K562 (cell line): ENCODE data around the gene MAP3K6. TPM values are rescaled to one million over a fixed set of nuclear protein-coding genes. Genes with fewer than 3 reads are reported as not detected.

Experiments
- ADNP ChIP-seq: fragments of 200-800 bp; sonication (Bioruptor generic); IDR thresholded peaks from 2 replicates; pipeline ENCODE4 v1.6.1; 2016; ENCODE audit warnings: missing genetic modification characterization, missing compliant biosample characterization
- BHLHE40 ChIP-seq: IDR thresholded peaks from 2 replicates; pipeline ENCODE4 v1.6.1; 2011; ENCODE audit warnings: low read length, improper control_type of control experiment
- JUND ChIP-seq, 2 experiments: IDR thresholded peaks; 2 replicates in 1 of 2; 3 replicates in 1 of 2; pipeline ENCODE4 v1.6.1; 2011; ENCODE audit warnings: borderline replicate concordance in 2 of 2, low read depth in 2 of 2, low read length in 2 of 2, improper control_type of control experiment in 1 of 2, missing biosample characterization in 1 of 2, missing genetic modification characterization in 1 of 2, missing genetic modification reagents in 1 of 2
- MBD2 ChIP-seq: sonication (generic); IDR thresholded peaks from 2 replicates; pipeline ENCODE4 v1.6.1; 2016; ENCODE audit warnings: low read depth, borderline replicate concordance
- POLR2AphosphoS5 ChIP-seq: IDR thresholded peaks from 2 replicates; pipeline ENCODE4 v1.6.1; 2011; ENCODE audit warnings: mild to moderate bottlenecking, low read depth, low read length, moderate library complexity; ENCODE audit not compliant: control insufficient read depth, insufficient read depth
- PURB ChIP-seq: sonication (generic); formaldehyde crosslinking; IDR thresholded peaks from 2 replicates; pipeline ENCODE4 v1.9.0; 2021; ENCODE audit warnings: low read depth, mild to moderate bottlenecking, missing genetic modification reagents
- STAG1 ChIP-seq: sonication (generic); formaldehyde crosslinking; IDR thresholded peaks from 2 replicates; pipeline ENCODE4 v1.5.0; 2020; ENCODE audit warnings: missing genetic modification reagents, borderline replicate concordance
- TGIF2 ChIP-seq: sonication (generic); formaldehyde crosslinking; IDR thresholded peaks from 2 replicates; pipeline ENCODE4 v1.8.1; 2022; ENCODE audit warnings: mild to moderate bottlenecking, missing genetic modification reagents, moderate library complexity
- ZKSCAN1 ChIP-seq: fragments of 150-350 bp; IDR thresholded peaks from 2 replicates; pipeline ENCODE4 v1.6.1; 2016; ENCODE audit warnings: low read depth, low read length
- ZNF124 ChIP-seq: sonication (generic); formaldehyde crosslinking; IDR thresholded peaks from 2 replicates; pipeline ENCODE4 v1.8.1; 2022; ENCODE audit warnings: missing genetic modification reagents
- ZNF224 ChIP-seq: sonication (generic); formaldehyde crosslinking; IDR thresholded peaks from 2 replicates; pipeline ENCODE4 v1.8.0; 2022; ENCODE audit warnings: mild to moderate bottlenecking, missing genetic modification reagents
- ZNF668 ChIP-seq: fragments of 250-450 bp; sonication (Bioruptor Pico); IDR thresholded peaks from 2 replicates; pipeline ENCODE4 v1.8.0; 2022; ENCODE audit warnings: mild to moderate bottlenecking, inconsistent platforms
- polyA plus RNA-seq, 8 experiments: library from polyadenylated mRNA; depleted of rRNA in 4 of 8; stranded (reverse) in 5 of 8; unstranded in 3 of 8; fragments of >200 nt; fragmentation: Nextera tagmentation in 2 of 8; fragmentation: Illumina TruSeq in 1 of 8; extraction: Ambion mirVana in 2 of 8; extraction: Trizol in 1 of 8; gene quantifications; 2 replicates each; pipeline versions ENCODE4 v1.2.1 to v1.2.3, GENCODE V29; 2011 to 2014; ENCODE audit warnings: inconsistent platforms in 1 of 8, missing spikeins in 1 of 8
- total RNA-seq, 7 experiments: library from RNA; depleted of rRNA in 6 of 7; stranded (reverse); fragments of >200 nt in 6 of 7; fragmentation: Illumina TruSeq in 2 of 7; extraction: Trizol in 2 of 7; gene quantifications; 2 replicates each; pipeline versions ENCODE4 v1.2.1 to v1.2.3, GENCODE V29; 2011 to 2021; ENCODE audit warnings: low replicate concordance in 1 of 7
- TF ChIP-seq, protein P1 (sequence below): fragments of 250-450 bp; sonication (Bioruptor Pico); IDR thresholded peaks from 2 replicates; pipeline ENCODE4 v1.8.0; 2022; ENCODE audit warnings: moderate library complexity, mild to moderate bottlenecking, inconsistent platforms
- TF ChIP-seq, protein P2 (sequence below): fragments of 250-450 bp; sonication (Bioruptor Pico); IDR thresholded peaks from 2 replicates; pipeline ENCODE4 v1.8.0; 2022; ENCODE audit warnings: inconsistent platforms
- TF ChIP-seq, protein P3 (sequence below): sonication (generic); formaldehyde crosslinking; IDR thresholded peaks from 2 replicates; pipeline ENCODE4 v1.8.0; 2022; ENCODE audit warnings: missing genetic modification reagents, mild to moderate bottlenecking, borderline replicate concordance
- TF ChIP-seq, protein P4 (sequence below), 2 experiments: fragments of 200-800 bp in 1 of 2; sonication (Bioruptor generic) in 1 of 2; sonication (generic) in 1 of 2; formaldehyde crosslinking in 1 of 2; IDR thresholded peaks in 1 of 2; conservative IDR thresholded peaks in 1 of 2; 2 replicates each; pipeline versions ENCODE4 v1.5.0 to v1.6.1; 2016 to 2020; ENCODE audit warnings: missing compliant biosample characterization in 1 of 2, missing genetic modification characterization in 1 of 2, missing genetic modification reagents in 1 of 2
- TF ChIP-seq, protein P5 (sequence below): sonication (generic); formaldehyde crosslinking; IDR thresholded peaks from 2 replicates; pipeline ENCODE4 v1.8.1; 2023; ENCODE audit warnings: mild to moderate bottlenecking, missing genetic modification reagents, moderate library complexity

The MAP3K6 gene
- total and polyA plus RNA-seq, 9 of the 15 experiments (the other 6 are each of a cell fraction or from before 2014, with no cell fraction given), result 0.99 to 21.9 (median 7.0) TPM

- TF ChIP-seq JUND (IDR thresholded peaks at IDR 0.05; ENCODE audit: borderline replicate concordance, low read depth, low read length) (no peak), JUND (tag; IDR thresholded peaks at IDR 0.05; ENCODE audit: borderline replicate concordance, low read depth, low read length) (no peak; the same call in 2 of the 3 replicates), BHLHE40 (no peak), ZKSCAN1 (0 out of 2 replicates have a peak, but pooled peaks have one; percentile 9), STAG1 (CRISPR knock-in tag) (no peak), POLR2AphosphoS5 (no peak), ADNP (tag) (no peak), MBD2 (no peak), ZNF668 (CRISPR knock-in tag) (no peak), PURB (CRISPR knock-in tag) (no peak), ZNF124 (CRISPR knock-in tag) (no peak), TGIF2 (CRISPR knock-in tag) (0 out of 2 replicates have a peak, but pooled peaks have one; percentile 44), ZNF224 (no peak)
- TF ChIP-seq, protein P1, sequence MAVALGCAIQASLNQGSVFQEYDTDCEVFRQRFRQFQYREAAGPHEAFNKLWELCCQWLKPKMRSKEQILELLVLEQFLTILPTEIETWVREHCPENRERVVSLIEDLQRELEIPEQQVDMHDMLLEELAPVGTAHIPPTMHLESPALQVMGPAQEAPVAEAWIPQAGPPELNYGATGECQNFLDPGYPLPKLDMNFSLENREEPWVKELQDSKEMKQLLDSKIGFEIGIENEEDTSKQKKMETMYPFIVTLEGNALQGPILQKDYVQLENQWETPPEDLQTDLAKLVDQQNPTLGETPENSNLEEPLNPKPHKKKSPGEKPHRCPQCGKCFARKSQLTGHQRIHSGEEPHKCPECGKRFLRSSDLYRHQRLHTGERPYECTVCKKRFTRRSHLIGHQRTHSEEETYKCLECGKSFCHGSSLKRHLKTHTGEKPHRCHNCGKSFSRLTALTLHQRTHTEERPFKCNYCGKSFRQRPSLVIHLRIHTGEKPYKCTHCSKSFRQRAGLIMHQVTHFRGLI, result no peak
- TF ChIP-seq, protein P2, sequence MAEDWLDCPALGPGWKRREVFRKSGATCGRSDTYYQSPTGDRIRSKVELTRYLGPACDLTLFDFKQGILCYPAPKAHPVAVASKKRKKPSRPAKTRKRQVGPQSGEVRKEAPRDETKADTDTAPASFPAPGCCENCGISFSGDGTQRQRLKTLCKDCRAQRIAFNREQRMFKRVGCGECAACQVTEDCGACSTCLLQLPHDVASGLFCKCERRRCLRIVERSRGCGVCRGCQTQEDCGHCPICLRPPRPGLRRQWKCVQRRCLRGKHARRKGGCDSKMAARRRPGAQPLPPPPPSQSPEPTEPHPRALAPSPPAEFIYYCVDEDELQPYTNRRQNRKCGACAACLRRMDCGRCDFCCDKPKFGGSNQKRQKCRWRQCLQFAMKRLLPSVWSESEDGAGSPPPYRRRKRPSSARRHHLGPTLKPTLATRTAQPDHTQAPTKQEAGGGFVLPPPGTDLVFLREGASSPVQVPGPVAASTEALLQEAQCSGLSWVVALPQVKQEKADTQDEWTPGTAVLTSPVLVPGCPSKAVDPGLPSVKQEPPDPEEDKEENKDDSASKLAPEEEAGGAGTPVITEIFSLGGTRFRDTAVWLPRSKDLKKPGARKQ, result no peak
- TF ChIP-seq, protein P3, sequence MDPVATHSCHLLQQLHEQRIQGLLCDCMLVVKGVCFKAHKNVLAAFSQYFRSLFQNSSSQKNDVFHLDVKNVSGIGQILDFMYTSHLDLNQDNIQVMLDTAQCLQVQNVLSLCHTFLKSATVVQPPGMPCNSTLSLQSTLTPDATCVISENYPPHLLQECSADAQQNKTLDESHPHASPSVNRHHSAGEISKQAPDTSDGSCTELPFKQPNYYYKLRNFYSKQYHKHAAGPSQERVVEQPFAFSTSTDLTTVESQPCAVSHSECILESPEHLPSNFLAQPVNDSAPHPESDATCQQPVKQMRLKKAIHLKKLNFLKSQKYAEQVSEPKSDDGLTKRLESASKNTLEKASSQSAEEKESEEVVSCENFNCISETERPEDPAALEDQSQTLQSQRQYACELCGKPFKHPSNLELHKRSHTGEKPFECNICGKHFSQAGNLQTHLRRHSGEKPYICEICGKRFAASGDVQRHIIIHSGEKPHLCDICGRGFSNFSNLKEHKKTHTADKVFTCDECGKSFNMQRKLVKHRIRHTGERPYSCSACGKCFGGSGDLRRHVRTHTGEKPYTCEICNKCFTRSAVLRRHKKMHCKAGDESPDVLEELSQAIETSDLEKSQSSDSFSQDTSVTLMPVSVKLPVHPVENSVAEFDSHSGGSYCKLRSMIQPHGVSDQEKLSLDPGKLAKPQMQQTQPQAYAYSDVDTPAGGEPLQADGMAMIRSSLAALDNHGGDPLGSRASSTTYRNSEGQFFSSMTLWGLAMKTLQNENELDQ (CRISPR knock-in tag), result no peak
- TF ChIP-seq, protein P4, sequence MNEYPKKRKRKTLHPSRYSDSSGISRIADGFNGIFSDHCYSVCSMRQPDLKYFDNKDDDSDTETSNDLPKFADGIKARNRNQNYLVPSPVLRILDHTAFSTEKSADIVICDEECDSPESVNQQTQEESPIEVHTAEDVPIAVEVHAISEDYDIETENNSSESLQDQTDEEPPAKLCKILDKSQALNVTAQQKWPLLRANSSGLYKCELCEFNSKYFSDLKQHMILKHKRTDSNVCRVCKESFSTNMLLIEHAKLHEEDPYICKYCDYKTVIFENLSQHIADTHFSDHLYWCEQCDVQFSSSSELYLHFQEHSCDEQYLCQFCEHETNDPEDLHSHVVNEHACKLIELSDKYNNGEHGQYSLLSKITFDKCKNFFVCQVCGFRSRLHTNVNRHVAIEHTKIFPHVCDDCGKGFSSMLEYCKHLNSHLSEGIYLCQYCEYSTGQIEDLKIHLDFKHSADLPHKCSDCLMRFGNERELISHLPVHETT (CRISPR knock-in tag; conservative IDR thresholded peaks at IDR 0.05 in 1 of 2, IDR thresholded peaks at IDR 0.05 in 1 of 2), result no peak
- TF ChIP-seq, protein P5, sequence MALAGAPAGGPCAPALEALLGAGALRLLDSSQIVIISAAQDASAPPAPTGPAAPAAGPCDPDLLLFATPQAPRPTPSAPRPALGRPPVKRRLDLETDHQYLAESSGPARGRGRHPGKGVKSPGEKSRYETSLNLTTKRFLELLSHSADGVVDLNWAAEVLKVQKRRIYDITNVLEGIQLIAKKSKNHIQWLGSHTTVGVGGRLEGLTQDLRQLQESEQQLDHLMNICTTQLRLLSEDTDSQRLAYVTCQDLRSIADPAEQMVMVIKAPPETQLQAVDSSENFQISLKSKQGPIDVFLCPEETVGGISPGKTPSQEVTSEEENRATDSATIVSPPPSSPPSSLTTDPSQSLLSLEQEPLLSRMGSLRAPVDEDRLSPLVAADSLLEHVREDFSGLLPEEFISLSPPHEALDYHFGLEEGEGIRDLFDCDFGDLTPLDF (CRISPR knock-in tag), result no peak
These were observed 26.2 kb upstream of the MAP3K6 start (continued) for GRCh38 chr1:27392778-27393635.
